ENCODE data around the gene TVP23A.

The TVP23A gene

DNA sequence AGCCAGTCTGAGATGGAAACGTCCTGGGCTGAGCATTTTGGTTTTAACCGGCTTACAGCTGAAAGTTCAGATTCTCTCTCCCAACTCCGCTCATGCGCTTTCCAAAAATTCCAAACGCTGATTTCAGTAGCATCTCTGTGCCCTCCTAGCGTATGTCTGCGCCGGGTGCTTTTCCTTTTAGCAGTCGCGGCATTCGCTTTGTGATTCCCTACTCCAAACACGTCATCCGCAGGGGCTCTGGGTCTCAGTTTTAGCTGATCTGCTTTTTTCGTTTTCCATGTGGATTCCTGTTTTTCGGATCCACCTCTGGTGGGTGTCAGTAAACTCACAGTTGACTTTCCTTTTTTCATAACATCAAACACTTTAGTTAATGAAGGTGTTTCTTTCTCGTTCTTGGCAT is 22.1 kb upstream of the TVP23A start:
- TF ChIP-seq CEBPB (IDR thresholded peaks at IDR 0.05), result no peak
- TF ChIP-seq EGR1 (IDR thresholded peaks at IDR 0.05), result no peak
- no peak for TF ChIP-seq YY1 (IDR thresholded peaks at IDR 0.05; ENCODE audit: low read depth)
- TF ChIP-seq, protein P1, sequence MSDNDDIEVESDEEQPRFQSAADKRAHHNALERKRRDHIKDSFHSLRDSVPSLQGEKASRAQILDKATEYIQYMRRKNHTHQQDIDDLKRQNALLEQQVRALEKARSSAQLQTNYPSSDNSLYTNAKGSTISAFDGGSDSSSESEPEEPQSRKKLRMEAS (IDR thresholded peaks at IDR 0.05), result no peak
- TF ChIP-seq, protein P2, sequence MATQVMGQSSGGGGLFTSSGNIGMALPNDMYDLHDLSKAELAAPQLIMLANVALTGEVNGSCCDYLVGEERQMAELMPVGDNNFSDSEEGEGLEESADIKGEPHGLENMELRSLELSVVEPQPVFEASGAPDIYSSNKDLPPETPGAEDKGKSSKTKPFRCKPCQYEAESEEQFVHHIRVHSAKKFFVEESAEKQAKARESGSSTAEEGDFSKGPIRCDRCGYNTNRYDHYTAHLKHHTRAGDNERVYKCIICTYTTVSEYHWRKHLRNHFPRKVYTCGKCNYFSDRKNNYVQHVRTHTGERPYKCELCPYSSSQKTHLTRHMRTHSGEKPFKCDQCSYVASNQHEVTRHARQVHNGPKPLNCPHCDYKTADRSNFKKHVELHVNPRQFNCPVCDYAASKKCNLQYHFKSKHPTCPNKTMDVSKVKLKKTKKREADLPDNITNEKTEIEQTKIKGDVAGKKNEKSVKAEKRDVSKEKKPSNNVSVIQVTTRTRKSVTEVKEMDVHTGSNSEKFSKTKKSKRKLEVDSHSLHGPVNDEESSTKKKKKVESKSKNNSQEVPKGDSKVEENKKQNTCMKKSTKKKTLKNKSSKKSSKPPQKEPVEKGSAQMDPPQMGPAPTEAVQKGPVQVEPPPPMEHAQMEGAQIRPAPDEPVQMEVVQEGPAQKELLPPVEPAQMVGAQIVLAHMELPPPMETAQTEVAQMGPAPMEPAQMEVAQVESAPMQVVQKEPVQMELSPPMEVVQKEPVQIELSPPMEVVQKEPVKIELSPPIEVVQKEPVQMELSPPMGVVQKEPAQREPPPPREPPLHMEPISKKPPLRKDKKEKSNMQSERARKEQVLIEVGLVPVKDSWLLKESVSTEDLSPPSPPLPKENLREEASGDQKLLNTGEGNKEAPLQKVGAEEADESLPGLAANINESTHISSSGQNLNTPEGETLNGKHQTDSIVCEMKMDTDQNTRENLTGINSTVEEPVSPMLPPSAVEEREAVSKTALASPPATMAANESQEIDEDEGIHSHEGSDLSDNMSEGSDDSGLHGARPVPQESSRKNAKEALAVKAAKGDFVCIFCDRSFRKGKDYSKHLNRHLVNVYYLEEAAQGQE (IDR thresholded peaks at IDR 0.05; ENCODE audit: low read depth), result no peak
- TF ChIP-seq RAD21 (IDR thresholded peaks at IDR 0.05; ENCODE audit: low read depth), result no peak
- no peak for TF ChIP-seq CREB1 (IDR thresholded peaks at IDR 0.05; ENCODE audit: low read depth)
- TF ChIP-seq EP300 (IDR thresholded peaks at IDR 0.05; ENCODE audit: borderline replicate concordance), result no peak
- TF ChIP-seq ZBTB7A (IDR thresholded peaks at IDR 0.05; ENCODE audit: low read depth), result no peak
- no peak for TF ChIP-seq NFIC (IDR thresholded peaks at IDR 0.05)
- no peak for TF ChIP-seq TEAD4 (IDR thresholded peaks at IDR 0.05)

DNA sequence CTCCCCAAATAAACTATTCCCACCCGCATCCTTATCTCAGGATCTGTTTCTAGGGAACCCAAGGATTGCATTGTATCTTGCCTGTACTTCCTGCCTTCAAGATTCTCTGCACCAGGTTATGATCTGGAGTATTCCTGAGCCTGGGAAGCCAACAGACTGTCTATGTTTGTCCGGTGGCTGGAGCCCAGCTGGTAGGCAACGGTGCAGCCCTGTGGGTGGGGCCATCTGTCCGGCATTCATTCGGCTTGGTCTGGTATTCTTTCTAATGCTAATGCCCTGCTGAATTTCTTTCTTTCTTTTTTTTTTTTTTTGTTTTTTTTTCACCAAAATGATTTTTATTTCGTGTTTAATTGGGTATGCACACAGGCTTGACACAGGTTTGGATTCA is 20.7 kb upstream of the TVP23A start:
- TF ChIP-seq, protein P2 (IDR thresholded peaks at IDR 0.05; ENCODE audit: low read depth), result no peak
- TF ChIP-seq CEBPB (IDR thresholded peaks at IDR 0.05), result no peak
- no peak for TF ChIP-seq RAD21 (IDR thresholded peaks at IDR 0.05; ENCODE audit: low read depth)
- TF ChIP-seq TCF12 (IDR thresholded peaks at IDR 0.05; ENCODE audit: low read depth), result no peak
- TF ChIP-seq, protein P3, sequence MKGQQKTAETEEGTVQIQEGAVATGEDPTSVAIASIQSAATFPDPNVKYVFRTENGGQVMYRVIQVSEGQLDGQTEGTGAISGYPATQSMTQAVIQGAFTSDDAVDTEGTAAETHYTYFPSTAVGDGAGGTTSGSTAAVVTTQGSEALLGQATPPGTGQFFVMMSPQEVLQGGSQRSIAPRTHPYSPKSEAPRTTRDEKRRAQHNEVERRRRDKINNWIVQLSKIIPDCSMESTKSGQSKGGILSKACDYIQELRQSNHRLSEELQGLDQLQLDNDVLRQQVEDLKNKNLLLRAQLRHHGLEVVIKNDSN (IDR thresholded peaks at IDR 0.05), result no peak
- TF ChIP-seq NFIC (IDR thresholded peaks at IDR 0.05), result no peak
- no peak for TF ChIP-seq CREB1 (IDR thresholded peaks at IDR 0.05; ENCODE audit: low read depth)
- no peak for TF ChIP-seq FOXM1 (IDR thresholded peaks at IDR 0.05; ENCODE audit: borderline replicate concordance, low read depth)
- TF ChIP-seq TAF1 (IDR thresholded peaks at IDR 0.05; ENCODE audit: low read depth), result no peak
- no peak for TF ChIP-seq ZBTB7A (IDR thresholded peaks at IDR 0.05; ENCODE audit: low read depth)
- no peak for TF ChIP-seq EP300 (IDR thresholded peaks at IDR 0.05; ENCODE audit: borderline replicate concordance)
- no peak for TF ChIP-seq YY1 (IDR thresholded peaks at IDR 0.05; ENCODE audit: low read depth)
- TF ChIP-seq EGR1 (IDR thresholded peaks at IDR 0.05), result no peak
- TF ChIP-seq TEAD4 (IDR thresholded peaks at IDR 0.05), result no peak

DNA sequence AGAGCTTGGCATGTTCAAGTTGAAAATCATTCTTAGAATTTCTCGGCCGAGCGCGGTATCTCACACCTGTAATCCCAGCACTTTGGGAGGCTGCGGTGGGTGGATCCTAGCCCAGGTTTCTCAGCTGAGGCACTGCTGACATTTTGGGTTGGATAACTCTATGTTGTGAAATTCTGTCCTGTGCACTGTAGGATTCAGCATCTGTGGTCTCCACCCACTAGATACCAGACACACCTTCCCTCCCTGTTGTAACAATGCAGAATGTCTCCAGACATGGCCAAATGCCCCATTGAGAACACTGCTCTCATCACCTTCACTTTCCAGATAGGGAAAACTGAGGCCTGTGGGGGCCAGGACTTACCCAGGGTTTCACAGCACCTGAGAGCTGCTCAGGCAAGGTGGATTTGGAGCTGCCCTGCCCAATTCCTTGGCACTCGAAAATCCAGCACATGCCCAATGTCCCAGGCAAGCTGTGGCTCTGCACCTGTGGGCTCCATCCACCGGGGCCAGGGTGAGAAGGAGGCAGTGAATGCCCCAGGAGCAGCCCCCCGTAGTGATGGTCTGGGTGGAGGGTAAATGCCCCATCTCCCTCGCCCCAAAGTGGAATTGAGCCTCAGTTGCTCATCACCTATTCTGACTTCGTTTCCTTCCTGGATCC is 20.2 kb upstream of the TVP23A start:
- TF ChIP-seq, protein P1 (IDR thresholded peaks at IDR 0.05), result no peak
- TF ChIP-seq TAF1 (IDR thresholded peaks at IDR 0.05; ENCODE audit: low read depth) (no peak), TCF12 (IDR thresholded peaks at IDR 0.05; ENCODE audit: low read depth) (no peak), RAD21 (IDR thresholded peaks at IDR 0.05; ENCODE audit: low read depth) (no peak), TEAD4 (IDR thresholded peaks at IDR 0.05) (no peak), YY1 (IDR thresholded peaks at IDR 0.05; ENCODE audit: low read depth) (no peak), CREB1 (IDR thresholded peaks at IDR 0.05; ENCODE audit: low read depth) (no peak), FOXM1 (IDR thresholded peaks at IDR 0.05; ENCODE audit: borderline replicate concordance, low read depth) (no peak), EP300 (IDR thresholded peaks at IDR 0.05; ENCODE audit: borderline replicate concordance) (no peak), NFIC (IDR thresholded peaks at IDR 0.05) (no peak), CEBPB (IDR thresholded peaks at IDR 0.05) (no peak), ZBTB7A (IDR thresholded peaks at IDR 0.05; ENCODE audit: low read depth) (no peak), EGR1 (IDR thresholded peaks at IDR 0.05) (no peak)
- TF ChIP-seq, protein P2 (IDR thresholded peaks at IDR 0.05; ENCODE audit: low read depth), result no peak
- TF ChIP-seq, protein P3 (IDR thresholded peaks at IDR 0.05), result no peak

DNA sequence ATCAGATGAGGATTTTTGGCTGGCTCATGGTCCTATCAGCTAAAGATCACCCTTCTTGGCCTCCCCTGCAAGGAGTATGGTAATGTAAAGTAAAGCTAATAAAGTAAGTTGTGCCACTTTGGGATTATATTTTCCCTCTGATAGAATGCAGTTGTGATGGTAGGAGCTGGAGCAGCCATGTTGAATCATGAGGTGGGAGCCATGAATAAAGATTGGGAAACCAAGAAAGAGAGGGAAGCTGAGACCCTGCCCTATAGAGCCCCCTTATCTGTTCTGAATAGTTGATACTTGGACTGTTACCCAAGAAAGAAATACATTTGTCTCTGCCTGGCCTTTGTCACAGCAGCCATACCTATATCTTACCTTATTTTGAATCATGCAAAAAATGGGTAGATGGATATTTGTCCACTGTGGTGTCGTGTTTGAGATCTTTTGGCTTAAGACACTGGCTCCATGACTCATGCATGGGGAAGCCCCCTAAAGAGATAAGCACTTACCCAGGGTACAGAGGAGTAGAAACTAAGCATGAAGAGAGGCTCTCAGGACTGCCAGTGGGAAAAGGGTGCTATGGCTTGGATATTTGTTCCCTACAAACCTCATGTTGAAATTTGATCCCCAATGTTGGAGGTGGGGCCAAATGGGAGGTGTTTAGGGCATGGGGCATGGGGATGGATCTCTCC is 17.7 kb upstream of the TVP23A start:
- no peak for TF ChIP-seq RAD21 (IDR thresholded peaks at IDR 0.05; ENCODE audit: low read depth)
- no peak for TF ChIP-seq EP300 (IDR thresholded peaks at IDR 0.05; ENCODE audit: borderline replicate concordance)
- no peak for TF ChIP-seq YY1 (IDR thresholded peaks at IDR 0.05; ENCODE audit: low read depth)
- TF ChIP-seq TEAD4 (IDR thresholded peaks at IDR 0.05), result no peak
- TF ChIP-seq, protein P2 (IDR thresholded peaks at IDR 0.05; ENCODE audit: low read depth), result no peak
- no peak for TF ChIP-seq CEBPB (IDR thresholded peaks at IDR 0.05)
- TF ChIP-seq, protein P3 (IDR thresholded peaks at IDR 0.05), result no peak
- TF ChIP-seq EGR1 (IDR thresholded peaks at IDR 0.05), result no peak
- no peak for TF ChIP-seq FOXM1 (IDR thresholded peaks at IDR 0.05; ENCODE audit: borderline replicate concordance, low read depth)
- no peak for TF ChIP-seq TAF1 (IDR thresholded peaks at IDR 0.05; ENCODE audit: low read depth)
- TF ChIP-seq, protein P1 (IDR thresholded peaks at IDR 0.05), result no peak
- no peak for TF ChIP-seq ZBTB7A (IDR thresholded peaks at IDR 0.05; ENCODE audit: low read depth)
- TF ChIP-seq NFIC (IDR thresholded peaks at IDR 0.05), result no peak
- TF ChIP-seq TCF12 (IDR thresholded peaks at IDR 0.05; ENCODE audit: low read depth), result no peak
- no peak for TF ChIP-seq CREB1 (IDR thresholded peaks at IDR 0.05; ENCODE audit: low read depth)
